ENCODE data around the gene NDUFAF8. TPM values are rescaled to one million over a fixed set of nuclear protein-coding genes. Genes with fewer than 3 reads are reported as not detected.

The NDUFAF8 gene
- polyA plus RNA-seq, 1 donor from 2014 or later = 76.4 TPM

DNA sequence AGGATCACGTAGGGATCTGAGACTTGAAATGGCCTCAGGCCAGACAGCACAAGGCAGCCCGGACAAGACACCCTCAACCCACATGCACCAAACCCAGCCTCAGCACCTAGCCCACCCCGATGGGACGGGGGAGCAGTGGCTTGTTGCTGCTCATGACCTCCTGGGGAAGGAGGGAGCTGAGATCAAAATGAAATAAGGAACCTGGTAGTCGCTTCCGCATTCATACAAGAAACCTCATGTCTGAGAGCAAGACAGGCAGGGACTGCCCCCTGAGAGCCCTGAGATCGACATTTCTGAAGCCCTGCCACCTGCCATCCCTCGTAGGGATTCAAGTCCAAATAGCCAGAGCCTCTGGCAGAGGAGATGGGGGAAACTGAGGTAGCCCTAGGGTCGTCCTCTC lies 10.7 kb upstream of the NDUFAF8 start:
- Histone ChIP-seq H3K27ac (ENCODE audit: low read length) (no peak overlapping the region), H3K4me2 (ENCODE audit: low read length) (no peak overlapping the region), H3K9me2 (ENCODE audit: insufficient read depth, low read length) (no peaks in the 10 kb centered on the region), H3F3A (ENCODE audit: insufficient read depth, low read length, poor library complexity, severe bottlenecking) (no peaks in the 10 kb centered on the region), H3K79me2 (replicated peaks; ENCODE audit: insufficient read depth, low read length) (no peaks in the 10 kb centered on the region), H3K36me3 (ENCODE audit: insufficient read depth, low read length) (peaks cover 4% of the 10 kb centered on the region), H3K9me3 (ENCODE audit: low read length) (no peaks in the 10 kb centered on the region), H3K4me3 (ENCODE audit: low read length) (no peak overlapping the region), H4K20me1 (ENCODE audit: insufficient read depth) (no peaks in the 10 kb centered on the region), H3K9ac (ENCODE audit: low read length) (no peak overlapping the region), H3K27me3 (ENCODE audit: insufficient read depth, low read depth, low read length) (no peaks in the 10 kb centered on the region), H2AFZ (ENCODE audit: low read depth, low read length) (no peak overlapping the region)
- TF ChIP-seq SMC3 (conservative IDR thresholded peaks at IDR 0.05; ENCODE audit: poor library complexity) (no peak), RAD21 (conservative IDR thresholded peaks at IDR 0.05) (no peak), MXI1 (conservative IDR thresholded peaks at IDR 0.05; ENCODE audit: poor library complexity, severe bottlenecking) (no peak), EZH2 (IDR thresholded peaks at IDR 0.05; ENCODE audit: borderline replicate concordance, insufficient read depth, low read length, poor library complexity, severe bottlenecking) (no peak), TAF1 (IDR thresholded peaks at IDR 0.05; ENCODE audit: low read depth) (no peak), POLR2AphosphoS5 (IDR thresholded peaks at IDR 0.05) (no peak), EP300 (conservative IDR thresholded peaks at IDR 0.05; ENCODE audit: poor library complexity, severe bottlenecking) (no peak)
- TF ChIP-seq, protein P1, sequence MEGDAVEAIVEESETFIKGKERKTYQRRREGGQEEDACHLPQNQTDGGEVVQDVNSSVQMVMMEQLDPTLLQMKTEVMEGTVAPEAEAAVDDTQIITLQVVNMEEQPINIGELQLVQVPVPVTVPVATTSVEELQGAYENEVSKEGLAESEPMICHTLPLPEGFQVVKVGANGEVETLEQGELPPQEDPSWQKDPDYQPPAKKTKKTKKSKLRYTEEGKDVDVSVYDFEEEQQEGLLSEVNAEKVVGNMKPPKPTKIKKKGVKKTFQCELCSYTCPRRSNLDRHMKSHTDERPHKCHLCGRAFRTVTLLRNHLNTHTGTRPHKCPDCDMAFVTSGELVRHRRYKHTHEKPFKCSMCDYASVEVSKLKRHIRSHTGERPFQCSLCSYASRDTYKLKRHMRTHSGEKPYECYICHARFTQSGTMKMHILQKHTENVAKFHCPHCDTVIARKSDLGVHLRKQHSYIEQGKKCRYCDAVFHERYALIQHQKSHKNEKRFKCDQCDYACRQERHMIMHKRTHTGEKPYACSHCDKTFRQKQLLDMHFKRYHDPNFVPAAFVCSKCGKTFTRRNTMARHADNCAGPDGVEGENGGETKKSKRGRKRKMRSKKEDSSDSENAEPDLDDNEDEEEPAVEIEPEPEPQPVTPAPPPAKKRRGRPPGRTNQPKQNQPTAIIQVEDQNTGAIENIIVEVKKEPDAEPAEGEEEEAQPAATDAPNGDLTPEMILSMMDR (IDR thresholded peaks at IDR 0.05; ENCODE audit: poor library complexity, severe bottlenecking) = no peak
- TF ChIP-seq, protein P2, sequence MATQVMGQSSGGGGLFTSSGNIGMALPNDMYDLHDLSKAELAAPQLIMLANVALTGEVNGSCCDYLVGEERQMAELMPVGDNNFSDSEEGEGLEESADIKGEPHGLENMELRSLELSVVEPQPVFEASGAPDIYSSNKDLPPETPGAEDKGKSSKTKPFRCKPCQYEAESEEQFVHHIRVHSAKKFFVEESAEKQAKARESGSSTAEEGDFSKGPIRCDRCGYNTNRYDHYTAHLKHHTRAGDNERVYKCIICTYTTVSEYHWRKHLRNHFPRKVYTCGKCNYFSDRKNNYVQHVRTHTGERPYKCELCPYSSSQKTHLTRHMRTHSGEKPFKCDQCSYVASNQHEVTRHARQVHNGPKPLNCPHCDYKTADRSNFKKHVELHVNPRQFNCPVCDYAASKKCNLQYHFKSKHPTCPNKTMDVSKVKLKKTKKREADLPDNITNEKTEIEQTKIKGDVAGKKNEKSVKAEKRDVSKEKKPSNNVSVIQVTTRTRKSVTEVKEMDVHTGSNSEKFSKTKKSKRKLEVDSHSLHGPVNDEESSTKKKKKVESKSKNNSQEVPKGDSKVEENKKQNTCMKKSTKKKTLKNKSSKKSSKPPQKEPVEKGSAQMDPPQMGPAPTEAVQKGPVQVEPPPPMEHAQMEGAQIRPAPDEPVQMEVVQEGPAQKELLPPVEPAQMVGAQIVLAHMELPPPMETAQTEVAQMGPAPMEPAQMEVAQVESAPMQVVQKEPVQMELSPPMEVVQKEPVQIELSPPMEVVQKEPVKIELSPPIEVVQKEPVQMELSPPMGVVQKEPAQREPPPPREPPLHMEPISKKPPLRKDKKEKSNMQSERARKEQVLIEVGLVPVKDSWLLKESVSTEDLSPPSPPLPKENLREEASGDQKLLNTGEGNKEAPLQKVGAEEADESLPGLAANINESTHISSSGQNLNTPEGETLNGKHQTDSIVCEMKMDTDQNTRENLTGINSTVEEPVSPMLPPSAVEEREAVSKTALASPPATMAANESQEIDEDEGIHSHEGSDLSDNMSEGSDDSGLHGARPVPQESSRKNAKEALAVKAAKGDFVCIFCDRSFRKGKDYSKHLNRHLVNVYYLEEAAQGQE (IDR thresholded peaks at IDR 0.05; ENCODE audit: borderline replicate concordance) = no peak

GRCh38 chr17:81228834-81229665 lies 10.1 kb upstream of the NDUFAF8 start:
- no peaks in the 10 kb centered on the region for H3K27me3 ChIP-seq (ENCODE audit: insufficient read depth, low read depth, low read length)
- H3K4me2 ChIP-seq (ENCODE audit: low read length) = no peak overlapping the region
- no peaks in the 10 kb centered on the region for H4K20me1 ChIP-seq (ENCODE audit: insufficient read depth)
- H2AFZ ChIP-seq (ENCODE audit: low read depth, low read length) = no peak overlapping the region
- no peak overlapping the region for H3K9ac ChIP-seq (ENCODE audit: low read length)
- H3K9me2 ChIP-seq (ENCODE audit: insufficient read depth, low read length) = no peaks in the 10 kb centered on the region
- no peak overlapping the region for H3K27ac ChIP-seq (ENCODE audit: low read length)
- no peaks in the 10 kb centered on the region for H3F3A ChIP-seq (ENCODE audit: insufficient read depth, low read length, poor library complexity, severe bottlenecking)
- no peaks in the 10 kb centered on the region for H3K79me2 ChIP-seq (replicated peaks; ENCODE audit: insufficient read depth, low read length)
- H3K4me3 ChIP-seq (ENCODE audit: low read length) = no peak overlapping the region
- TF ChIP-seq RAD21 (conservative IDR thresholded peaks at IDR 0.05) (no peak), EZH2 (IDR thresholded peaks at IDR 0.05; ENCODE audit: borderline replicate concordance, insufficient read depth, low read length, poor library complexity, severe bottlenecking) (no peak), EP300 (conservative IDR thresholded peaks at IDR 0.05; ENCODE audit: poor library complexity, severe bottlenecking) (no peak), MXI1 (conservative IDR thresholded peaks at IDR 0.05; ENCODE audit: poor library complexity, severe bottlenecking) (no peak), POLR2AphosphoS5 (IDR thresholded peaks at IDR 0.05) (no peak)
- TF ChIP-seq, protein P2 (IDR thresholded peaks at IDR 0.05; ENCODE audit: borderline replicate concordance) = no peak
- H3K9me3 ChIP-seq (ENCODE audit: low read length) = no peaks in the 10 kb centered on the region
- peaks cover 4% of the 10 kb centered on the region for H3K36me3 ChIP-seq (ENCODE audit: insufficient read depth, low read length)

Measured in neural cell (in vitro differentiated cells).